ENCODE results near the gene SPOPL. TPM values are rescaled to one million over a fixed set of nuclear protein-coding genes. Genes with fewer than 3 reads are reported as not detected.

The SPOPL gene
- total and polyA plus RNA-seq, 9 of the 15 experiments (the other 6 are each of a cell fraction or from before 2014, with no cell fraction given): 0.53 to 6.1 (median 4.1) TPM

- Histone ChIP-seq H3K4me2 (ENCODE audit: insufficient read depth, low read length) (no peak overlapping the region), H3K9me1 (ENCODE audit: control insufficient read depth, insufficient read depth, low read length) (no peaks in the 10 kb centered on the region)
- BruUV-seq (replicated peaks): no TSS peak
- TF ChIP-seq KLF1 (tag; IDR thresholded peaks at IDR 0.05) (no peak), ZZZ3 (IDR thresholded peaks at IDR 0.05) (no peak), GTF2B (IDR thresholded peaks at IDR 0.05; ENCODE audit: extremely low read depth, insufficient read length) (no peak), ZNF146 (CRISPR knock-in tag; IDR thresholded peaks at IDR 0.05; ENCODE audit: unreplicated experiment) (no peak), KLF6 (CRISPR knock-in tag; IDR thresholded peaks at IDR 0.05; ENCODE audit: borderline replicate concordance) (no peak), SMARCC2 (IDR thresholded peaks at IDR 0.05; ENCODE audit: low read depth) (no peak), ETS2 (tag; IDR thresholded peaks at IDR 0.05; ENCODE audit: borderline replicate concordance, poor library complexity, severe bottlenecking) (no peak), MCM3 (IDR thresholded peaks at IDR 0.05) (no peak), SIN3B (IDR thresholded peaks at IDR 0.05; ENCODE audit: low read depth) (no peak), RBBP5 (IDR thresholded peaks at IDR 0.05; ENCODE audit: borderline replicate concordance, insufficient read depth, low read length, poor library complexity, severe bottlenecking) (no peak), TEAD4 (IDR thresholded peaks at IDR 0.05; ENCODE audit: low read length) (peak; percentile 39; the same call in 1 of the 2 replicates), TEAD4 (CRISPR knock-in tag; IDR thresholded peaks at IDR 0.05; ENCODE audit: borderline replicate concordance) (no peak), ZNF316 (IDR thresholded peaks at IDR 0.05) (no peak), XRCC4 (IDR thresholded peaks at IDR 0.05; ENCODE audit: extremely low read depth, insufficient read depth, insufficient read length) (no peak), CCNT2 (IDR thresholded peaks at IDR 0.05; ENCODE audit: borderline replicate concordance, extremely low read depth, insufficient read length, low read depth, low read length) (no peak), ARID1B (IDR thresholded peaks at IDR 0.05) (peak; percentile 47), ZNF79 (CRISPR knock-in tag; IDR thresholded peaks at IDR 0.05; ENCODE audit: low read depth) (no peak), GTF2A2 (tag; IDR thresholded peaks at IDR 0.05) (no peak), MYNN (IDR thresholded peaks at IDR 0.05) (no peak), MYNN (CRISPR knock-in tag; IDR thresholded peaks at IDR 0.05) (no peak), RHOXF2B (CRISPR knock-in tag; conservative IDR thresholded peaks at IDR 0.05) (no peak), BRF1 (IDR thresholded peaks at IDR 0.05; ENCODE audit: borderline replicate concordance, extremely low read depth, insufficient read length) (no peak), ZNF77 (CRISPR knock-in tag; IDR thresholded peaks at IDR 0.05) (no peak), NR2F6 (CRISPR knock-in tag; IDR thresholded peaks at IDR 0.05) (no peak), SPI1 (IDR thresholded peaks at IDR 0.05; ENCODE audit: borderline replicate concordance, low read depth, low read length) (no peak), FOXM1 (IDR thresholded peaks at IDR 0.05; ENCODE audit: low read depth) (no peak), FOXM1 (CRISPR knock-in tag; IDR thresholded peaks at IDR 0.05; ENCODE audit: low read depth) (no peak), PCBP1 (IDR thresholded peaks at IDR 0.05; ENCODE audit: low read depth, low read length, poor library complexity, severe bottlenecking) (no peak), CBFA2T2 (conservative IDR thresholded peaks at IDR 0.05) (peak; percentile 35; the same call in 1 of the 2 replicates)
Measured at GRCh38 chr2:138454761-138455160, 46.8 kb upstream of the SPOPL start.

More at GRCh38 chr2:138454761-138455160, 46.8 kb upstream of the SPOPL start:
- WGBS (ENCODE audit: insufficient coverage, low coverage, missing lambda C conversion rate): 3% methylated on average over 2 of the region's 2 CpGs
- Histone ChIP-seq H3K4me1 (replicated peaks in 1 of 2; ENCODE audit: control insufficient read depth in 2 of 2, insufficient read depth in 2 of 2, low read length in 2 of 2) (peaks cover 0 to 6% of the 10 kb centered on the region in 2 experiments; a peak in 2 of 5 replicates), H3K36me3 (ENCODE audit: control insufficient read depth, insufficient read depth, low read length) (no peaks in the 10 kb centered on the region), H4K20me1 (replicated peaks; ENCODE audit: control insufficient read depth, insufficient read depth, low read length) (no peaks in the 10 kb centered on the region), H3K27me3 (ENCODE audit: control insufficient read depth in 2 of 2, insufficient read depth in 2 of 2, low read length in 2 of 2) (no peaks in the 10 kb centered on the region), H3K79me2 (ENCODE audit: control insufficient read depth, insufficient read depth, low read length) (no peaks in the 10 kb centered on the region), H3K9me3 (replicated peaks; ENCODE audit: control insufficient read depth, insufficient read depth, low read depth, low read length) (no peaks in the 10 kb centered on the region), H3K4me3 (no peak overlapping the region), H3K9ac (ENCODE audit: insufficient read depth in 1 of 2, low read depth in 2 of 2, low read length in 2 of 2) (no peak overlapping the region), H2AFZ (ENCODE audit: low read depth, low read length) (no peak overlapping the region), H3K27ac (ENCODE audit: extremely low read depth, low read depth, low read length) (no peak overlapping the region)
- intact Hi-C loops (cut with micrococcal nuclease): no loop called here
- FAIRE-seq: no peak
- DNase-seq (ENCODE audit: extremely low read depth in 1 of 4, low spot score in 3 of 4): no peak
- POLR2A ChIA-PET: no interaction called here
- no peak for ATAC-seq
- CTCF ChIA-PET (ENCODE audit: low intra/inter-chr PET ratio): no interaction called here
- in situ Hi-C loops (cut with MboI): no loop called here
